NCI-H2107 treated with DMSO at 0.1 percent for 48 hours (cell line): ENCODE results near the gene ACTRT3.
A peak's percentile ranks its signal among the peaks of the same experiment; 100 is the strongest.

Source experiments
- DNase-seq: peaks from one replicate; lab custom pipeline; 2025; ENCODE audit not compliant: unreplicated experiment; lab: John Stamatoyannopoulos, UW

The ACTRT3 gene

DNA sequence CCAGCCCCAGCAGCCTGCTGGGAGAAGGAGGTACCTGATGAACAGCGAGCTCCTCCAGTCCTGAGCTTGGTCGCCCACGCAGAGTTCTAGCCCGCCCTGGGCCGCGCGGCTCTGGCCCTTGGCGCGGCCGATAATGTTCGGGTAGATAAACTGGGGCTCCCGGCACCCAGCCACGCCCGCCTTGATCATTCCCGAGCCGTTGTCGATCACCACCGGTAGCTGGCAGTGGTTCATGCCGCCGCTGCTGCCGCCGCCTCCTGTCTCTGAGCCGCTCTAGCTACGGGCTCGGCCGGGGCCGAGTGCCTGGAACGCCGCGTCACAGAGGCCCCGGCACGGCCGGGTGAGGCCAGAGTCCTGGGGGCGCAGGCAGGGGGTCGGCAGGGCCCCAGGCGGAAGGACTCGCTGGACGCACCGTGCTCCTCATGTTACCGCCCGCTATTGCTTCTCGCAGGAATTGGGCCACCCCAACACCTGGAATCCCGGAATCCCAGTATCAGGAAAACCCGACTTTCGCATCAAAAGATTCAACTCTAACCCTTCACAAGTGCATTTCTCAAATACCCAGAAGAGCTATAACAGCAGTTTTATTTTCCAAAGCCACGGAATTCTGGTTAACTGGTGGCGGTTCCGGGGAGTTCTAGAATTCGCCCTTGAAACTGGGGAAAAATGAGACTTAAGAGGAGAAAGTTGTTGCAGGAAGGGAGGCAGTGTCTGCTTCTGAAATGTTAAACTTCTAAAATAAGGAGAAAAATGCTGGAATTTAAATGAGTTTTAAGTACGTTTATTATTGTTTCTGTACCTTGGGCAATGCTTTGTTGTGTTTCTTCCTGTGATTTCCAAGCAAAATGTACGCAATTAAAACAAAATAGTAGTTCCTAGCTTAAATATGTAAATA lies at the start of gene ACTRT3:
Gene ACTRT3 (minus strand): TSS at position 275 of the 895 bp plus-strand sequence. CDS start 41 bp downstream, at position 234.
- peak; percentile 64 for DNase-seq

- DNase-seq = no peak
These were observed 49.0 kb upstream of the ACTRT3 start for GRCh38 chr3:169818316-169818715.

- no peak for DNase-seq
These were observed 46.3 kb upstream of the ACTRT3 start for GRCh38 chr3:169815590-169816150.

- DNase-seq = peak; percentile 65
These were observed 44.6 kb upstream of the ACTRT3 start for GRCh38 chr3:169813757-169814517.

GRCh38 chr3:169813278-169813677 lies 43.9 kb upstream of the ACTRT3 start:
- no peak for DNase-seq

DNA sequence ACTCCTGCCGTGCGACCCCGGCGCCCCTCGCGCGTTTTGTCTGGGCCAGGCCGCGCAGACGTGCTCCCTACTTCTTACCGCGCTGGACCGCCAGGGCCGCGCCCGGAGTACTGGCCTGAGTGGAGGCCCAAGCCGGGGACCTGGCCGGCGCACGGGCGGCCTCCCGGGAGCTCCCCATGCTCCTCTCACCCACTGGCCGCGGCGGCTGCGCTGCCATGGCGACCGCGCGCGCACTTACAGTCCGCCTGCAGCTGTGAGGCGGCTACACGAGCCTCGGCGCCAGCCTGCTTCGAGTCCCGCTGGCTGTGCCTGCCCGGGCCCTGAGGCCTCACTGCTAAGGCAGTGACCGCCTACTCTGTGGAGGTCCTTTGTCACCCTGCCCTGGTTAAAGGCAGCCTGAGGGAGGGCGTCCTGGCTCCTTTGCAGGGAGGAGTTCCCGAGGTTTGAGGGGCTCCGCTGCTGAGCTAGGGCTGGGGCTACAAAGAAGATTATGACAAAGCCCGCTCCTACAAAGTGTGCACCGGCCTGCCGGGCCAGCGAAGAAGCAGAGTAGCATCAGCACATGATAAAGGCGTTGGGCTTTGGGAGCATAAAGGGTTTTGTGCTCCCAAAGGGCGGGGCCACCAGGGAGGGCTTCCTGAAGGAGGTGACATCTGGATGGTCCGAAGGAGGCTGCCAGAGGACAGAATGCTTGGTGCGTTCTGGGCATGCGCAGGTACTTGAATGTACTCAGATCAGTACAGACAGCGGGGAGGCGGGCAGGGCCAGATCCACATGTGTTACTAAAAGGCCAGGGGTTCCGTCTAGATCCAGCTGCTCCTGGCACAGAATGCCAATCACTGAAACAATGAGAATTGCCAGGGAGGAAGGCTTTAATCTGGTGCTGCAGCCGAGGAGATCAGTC lies 43.2 kb upstream of the ACTRT3 start, which contains the start of the genes LRRC34 and LRRIQ4:
Gene LRRC34 (minus strand): TSS at position 573 of the 904 bp plus-strand sequence. CDS start 356 bp downstream, at position 217.
Gene LRRIQ4 (plus strand): TSS at position 539 of the 904 bp plus-strand sequence. CDS start 9,052 bp downstream, outside the sequence.
- peak; percentile 94 for DNase-seq

DNA sequence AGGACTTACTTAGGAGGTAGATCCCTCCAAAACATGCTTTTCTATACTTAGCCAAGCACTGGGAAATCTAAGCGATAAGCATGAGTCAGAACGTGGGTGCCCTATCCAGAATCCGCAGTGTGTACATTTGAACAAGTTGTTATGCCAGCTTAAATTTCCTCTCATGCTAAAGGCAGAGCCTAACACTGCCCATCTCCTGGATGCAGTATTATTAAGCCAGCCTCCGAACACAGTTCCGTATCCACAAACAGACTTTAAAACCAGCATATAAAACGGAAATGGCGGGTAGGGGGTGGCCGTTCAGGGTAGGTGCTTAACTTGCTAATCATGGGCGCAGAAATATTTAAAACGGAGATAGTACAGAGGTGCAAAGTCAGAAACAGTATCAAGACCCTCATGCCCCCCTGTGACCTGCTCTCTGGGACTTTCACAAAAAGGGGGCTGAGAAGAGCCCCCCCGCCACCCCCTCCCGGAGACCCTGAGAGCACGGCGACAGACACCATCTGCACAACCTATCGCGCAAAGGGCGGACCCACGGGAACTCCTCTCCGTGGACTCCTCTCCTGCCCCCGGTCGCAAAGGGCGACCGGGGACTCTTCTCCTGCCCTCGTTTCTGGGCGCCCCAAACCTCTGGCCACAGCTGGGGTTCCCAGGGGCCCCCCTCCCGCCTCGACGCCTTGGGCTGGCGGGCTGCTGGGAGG lies 42.4 kb upstream of the ACTRT3 start:
- peak; percentile 81 for DNase-seq

DNA sequence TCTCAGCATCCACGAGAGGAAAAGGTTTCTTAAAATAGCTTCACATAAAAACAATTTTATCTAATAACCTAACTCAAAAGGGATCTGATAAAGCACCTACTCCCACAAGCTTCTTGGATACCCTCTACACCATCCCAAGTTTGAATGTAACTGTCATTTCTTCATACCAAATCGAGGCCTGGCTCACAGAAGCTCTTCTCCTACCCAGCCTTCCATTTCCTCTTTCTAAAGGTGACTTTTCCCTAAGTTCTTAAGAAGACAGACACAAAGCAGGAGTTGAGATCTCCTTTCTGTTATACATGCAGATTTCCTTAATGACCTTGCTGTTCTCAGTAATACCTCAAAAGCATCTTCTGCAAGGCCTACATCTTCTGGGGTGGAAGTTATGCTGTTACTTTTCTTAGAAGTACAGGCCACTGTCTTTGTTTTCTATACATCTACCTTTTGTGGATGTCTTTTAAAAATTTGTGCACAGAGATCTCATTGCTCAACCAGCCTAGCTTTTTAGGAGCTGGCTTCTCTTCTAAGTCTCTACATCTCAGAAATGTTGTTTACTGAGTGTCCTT lies 40.0 kb upstream of the ACTRT3 start:
- no peak for DNase-seq

GRCh38 chr3:169804681-169805080 lies 35.3 kb upstream of the ACTRT3 start:
- no peak for DNase-seq

- DNase-seq = no peak
These were observed 23.0 kb upstream of the ACTRT3 start for GRCh38 chr3:169792359-169792758.

GRCh38 chr3:169790687-169791429 lies 21.5 kb upstream of the ACTRT3 start:
- DNase-seq = no peak

DNA sequence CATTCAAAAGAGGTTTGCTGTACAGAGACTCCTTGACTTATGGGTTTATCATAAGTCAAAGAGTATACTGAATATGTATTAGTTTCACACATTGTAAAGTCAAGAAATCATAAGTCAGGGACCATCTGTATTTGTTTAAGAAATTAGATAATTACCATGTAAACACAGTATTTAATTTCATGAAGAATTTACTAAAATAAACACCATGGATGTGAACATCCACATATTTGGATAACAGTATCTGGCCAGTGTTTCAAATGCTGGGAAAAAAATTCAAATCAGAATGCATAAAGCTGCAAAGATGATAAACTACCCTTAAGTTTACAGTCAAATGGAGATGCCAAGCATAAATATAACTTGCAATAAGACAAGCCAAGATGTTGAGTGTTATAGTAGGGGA lies 20.9 kb upstream of the ACTRT3 start:
- DNase-seq = no peak

GRCh38 chr3:169787791-169788190 lies 18.4 kb upstream of the ACTRT3 start:
- no peak for DNase-seq

DNA sequence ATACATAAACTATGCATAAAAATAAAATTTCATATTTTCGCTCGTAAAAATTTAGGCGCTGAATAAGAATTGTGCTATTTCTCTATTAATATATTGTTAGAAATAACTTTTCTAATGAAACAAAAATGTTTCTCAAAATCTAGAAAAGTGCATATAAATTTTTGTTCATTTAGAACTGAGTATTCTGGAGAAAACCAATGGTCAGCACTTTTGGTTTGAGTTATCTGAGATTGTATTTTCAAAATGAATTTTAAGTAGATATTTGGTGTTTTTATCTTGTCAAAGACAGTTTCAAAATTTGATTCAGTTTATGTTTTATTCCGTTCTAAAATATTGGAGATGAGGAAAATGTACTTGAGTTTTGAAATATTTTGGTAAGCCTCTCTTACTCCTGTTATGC lies 17.8 kb upstream of the ACTRT3 start:
- DNase-seq = no peak

DNA sequence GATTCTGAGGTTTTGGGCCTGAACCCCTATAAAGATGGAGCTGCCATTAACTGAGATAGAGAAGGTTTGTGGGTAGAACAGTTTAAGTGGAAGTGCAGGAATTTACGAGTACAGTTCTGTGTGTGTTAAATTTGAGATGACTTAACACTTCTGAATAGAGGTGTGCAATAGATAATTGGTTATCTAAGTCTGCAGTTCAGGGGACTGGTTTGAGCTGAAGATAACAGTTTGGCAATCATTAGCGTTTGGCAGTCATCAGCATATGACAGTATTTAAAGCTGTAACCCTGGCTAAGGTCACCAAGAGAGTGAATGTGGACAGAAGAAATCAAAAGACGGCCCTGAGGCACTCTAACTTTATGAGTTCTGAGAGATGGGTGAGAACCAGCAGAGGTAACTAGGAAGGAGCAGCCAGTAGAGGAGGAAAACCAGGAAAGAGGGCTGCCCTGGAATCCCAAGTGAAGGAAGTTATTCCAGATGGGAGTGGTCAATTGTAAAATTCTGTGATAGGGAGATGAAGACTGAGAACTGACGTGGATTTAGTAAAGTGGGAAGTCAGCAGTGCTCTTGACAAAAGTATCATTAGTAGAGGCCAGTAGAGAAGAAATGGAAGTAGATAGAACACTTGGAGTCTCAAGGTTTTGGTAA lies 12.0 kb upstream of the ACTRT3 start:
- no peak for DNase-seq

GRCh38 chr3:169780742-169781141 lies 11.4 kb upstream of the ACTRT3 start:
- DNase-seq = no peak

GRCh38 chr3:169777822-169778221 lies 8.5 kb upstream of the ACTRT3 start:
- no peak for DNase-seq

DNA sequence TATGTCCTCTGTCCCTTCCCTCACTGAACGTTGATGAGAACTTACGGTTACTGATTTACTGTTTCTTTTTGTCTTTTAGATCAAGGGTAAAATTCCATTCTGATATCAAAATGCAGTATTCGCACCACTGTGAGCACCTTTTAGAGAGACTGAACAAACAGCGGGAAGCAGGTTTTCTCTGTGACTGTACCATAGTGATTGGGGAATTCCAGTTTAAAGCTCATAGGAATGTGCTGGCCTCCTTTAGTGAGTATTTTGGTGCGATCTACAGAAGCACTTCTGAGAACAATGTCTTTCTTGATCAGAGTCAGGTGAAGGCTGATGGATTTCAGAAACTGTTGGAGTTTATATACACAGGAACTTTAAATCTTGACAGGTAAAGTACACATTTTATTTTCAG lies 4.8 kb upstream of the ACTRT3 start:
- no peak for DNase-seq
